Osteocyte (in vitro differentiated cells): ENCODE results near the gene DDX51. TPM values are rescaled to one million over a fixed set of nuclear protein-coding genes. Genes with fewer than 3 reads are reported as not detected.
"Not testable (repeated sequence)": the region's sequence is repeated elsewhere in the genome, so short reads cannot be mapped to it uniquely, and the experiment has no call there.

Experiments
- DNase-seq: peaks from one replicate; pipeline ENCODE4 v3.0.0; 2021; ENCODE audit warnings: mixed read lengths; ENCODE audit not compliant: unreplicated experiment; ENCODE audit errors: extremely low spot score
- H3K27ac Mint-ChIP-seq: one replicate; pipeline ENCODE4 v1.8.0; 2021; ENCODE audit warnings: mild to moderate bottlenecking, mixed read lengths; ENCODE audit not compliant: unreplicated experiment
- H3K27me3 Mint-ChIP-seq: one replicate; pipeline ENCODE4 v1.8.0; 2021; ENCODE audit warnings: mixed read lengths; ENCODE audit not compliant: unreplicated experiment
- H3K36me3 Mint-ChIP-seq: one replicate; pipeline ENCODE4 v1.8.0; 2021; ENCODE audit warnings: mixed read lengths; ENCODE audit not compliant: unreplicated experiment
- H3K4me1 Mint-ChIP-seq: one replicate; pipeline ENCODE4 v1.8.0; 2021; ENCODE audit warnings: mixed read lengths; ENCODE audit not compliant: unreplicated experiment
- H3K4me3 Mint-ChIP-seq: one replicate; pipeline ENCODE4 v1.8.0; 2021; ENCODE audit warnings: mild to moderate bottlenecking, moderate library complexity, mixed read lengths; ENCODE audit not compliant: unreplicated experiment
- H3K9me3 Mint-ChIP-seq: one replicate; pipeline ENCODE4 v1.8.0; 2021; ENCODE audit warnings: mixed read lengths; ENCODE audit not compliant: unreplicated experiment
- CTCF ChIP-seq: fragments of 200-600 bp; sonication (generic); IDR thresholded peaks from 2 replicates; pipeline ENCODE4 v1.5.0; 2021; ENCODE audit warnings: antibody characterized with exemption, mild to moderate bottlenecking, moderate library complexity
- total RNA-seq: library from RNA; stranded (reverse); gene quantifications from 2 replicates; pipeline ENCODE4 v1.2.1, GENCODE V29; 2021

The DDX51 gene
- total RNA-seq, 1 donor from 2014 or later, result 17.7 TPM

- H3K36me3 Mint-ChIP-seq, result no peaks in the 10 kb centered on the region
- no peaks in the 10 kb centered on the region for H3K9me3 Mint-ChIP-seq
- no peak for TF ChIP-seq CTCF
- no peak overlapping the region for H3K4me3 Mint-ChIP-seq
- DNase-seq, result no peak
- no peak overlapping the region for H3K27ac Mint-ChIP-seq
- H3K4me1 Mint-ChIP-seq, result peaks cover under 1% of the 10 kb centered on the region
- H3K27me3 Mint-ChIP-seq, result no peaks in the 10 kb centered on the region
Measured at GRCh38 chr12:132151145-132151765, 7.1 kb upstream of the DDX51 start.

DNA sequence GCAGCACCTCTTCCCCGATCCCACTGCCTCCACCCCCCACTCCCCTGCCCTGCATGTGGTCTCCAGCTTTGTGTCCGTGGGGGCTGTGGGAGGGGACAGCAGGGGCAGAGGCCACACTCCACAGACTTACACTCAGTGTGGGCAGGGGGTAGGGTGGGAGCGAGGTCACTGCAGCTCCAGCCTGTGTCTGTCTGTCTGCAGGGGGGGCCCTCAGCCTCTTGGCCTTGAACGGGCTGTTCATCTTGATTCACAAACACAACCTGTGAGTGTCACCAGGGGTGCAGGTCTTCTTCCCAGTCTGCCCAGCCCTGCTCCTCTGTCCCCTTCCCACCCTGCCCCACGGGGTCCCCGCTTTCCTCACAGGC lies 6.6 kb upstream of the DDX51 start:
- Mint-ChIP-seq H3K36me3 (no peaks in the 10 kb centered on the region), H3K27ac (no peak overlapping the region), H3K9me3 (no peaks in the 10 kb centered on the region), H3K4me1 (peaks cover 6% of the 10 kb centered on the region), H3K4me3 (no peak overlapping the region), H3K27me3 (no peaks in the 10 kb centered on the region)
- no peak for TF ChIP-seq CTCF
- no peak for DNase-seq

DNA sequence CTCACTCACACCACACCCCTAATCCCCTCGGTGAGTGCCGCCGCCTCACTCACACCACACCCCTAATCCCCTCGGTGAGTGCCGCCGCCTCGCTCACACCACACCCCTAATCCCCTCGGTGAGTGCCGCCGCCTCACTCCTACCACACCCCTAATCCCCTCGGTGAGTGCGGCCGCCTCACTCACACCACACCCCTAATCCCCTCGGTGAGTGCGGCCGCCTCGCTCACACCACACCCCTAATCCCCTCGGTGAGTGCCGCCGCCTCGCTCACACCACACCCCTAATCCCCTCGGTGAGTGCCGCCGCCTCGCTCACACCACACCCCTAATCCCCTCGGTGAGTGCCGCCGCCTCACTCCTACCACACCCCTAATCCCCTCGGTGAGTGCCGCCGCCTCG lies 5.4 kb upstream of the DDX51 start:
- not testable (repeated sequence) for H3K27ac Mint-ChIP-seq, H3K4me3 Mint-ChIP-seq, H3K27me3 Mint-ChIP-seq, DNase-seq, H3K36me3 Mint-ChIP-seq, H3K9me3 Mint-ChIP-seq
- H3K4me1 Mint-ChIP-seq, result peaks cover 15% of the 10 kb centered on the region

DNA sequence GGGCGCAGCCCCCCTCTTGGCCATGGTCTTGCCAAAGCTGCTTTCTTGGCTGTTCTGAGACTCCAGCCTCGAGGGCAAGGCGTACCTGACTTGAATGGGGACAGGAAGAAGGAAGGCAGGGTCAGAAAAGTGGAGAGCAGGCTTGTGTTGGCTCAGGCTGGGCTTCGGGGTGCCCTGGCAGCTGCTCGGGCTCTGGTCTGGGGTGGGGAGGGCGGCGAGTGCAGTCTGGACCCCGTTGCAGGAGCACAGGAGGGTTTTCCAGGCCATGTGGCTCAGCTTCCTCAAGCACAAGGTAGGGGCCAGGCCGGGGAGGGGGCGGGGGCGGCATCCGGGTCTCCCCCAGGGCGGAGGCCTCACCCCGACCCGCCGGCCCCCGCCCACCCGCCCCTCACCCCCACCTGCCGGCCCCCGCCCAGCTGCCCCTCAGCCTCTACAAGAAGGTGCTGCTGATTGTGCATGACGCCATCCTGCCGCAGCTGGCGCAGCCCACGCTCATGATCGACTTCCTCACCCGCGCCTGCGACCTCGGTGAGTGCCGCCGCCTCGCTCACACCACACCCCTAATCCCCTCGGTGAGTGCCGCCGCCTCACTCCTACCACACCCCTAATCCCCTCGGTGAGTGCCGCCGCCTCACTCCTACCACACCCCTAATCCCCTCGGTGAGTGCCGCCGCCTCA lies 4.4 kb upstream of the DDX51 start:
- H3K27ac Mint-ChIP-seq, result no peak overlapping the region
- no peaks in the 10 kb centered on the region for H3K27me3 Mint-ChIP-seq
- no peak for DNase-seq
- no peak for TF ChIP-seq CTCF
- peaks cover 17% of the 10 kb centered on the region for H3K4me1 Mint-ChIP-seq
- H3K4me3 Mint-ChIP-seq, result no peak overlapping the region
- no peaks in the 10 kb centered on the region for H3K9me3 Mint-ChIP-seq
- H3K36me3 Mint-ChIP-seq, result no peaks in the 10 kb centered on the region

DNA sequence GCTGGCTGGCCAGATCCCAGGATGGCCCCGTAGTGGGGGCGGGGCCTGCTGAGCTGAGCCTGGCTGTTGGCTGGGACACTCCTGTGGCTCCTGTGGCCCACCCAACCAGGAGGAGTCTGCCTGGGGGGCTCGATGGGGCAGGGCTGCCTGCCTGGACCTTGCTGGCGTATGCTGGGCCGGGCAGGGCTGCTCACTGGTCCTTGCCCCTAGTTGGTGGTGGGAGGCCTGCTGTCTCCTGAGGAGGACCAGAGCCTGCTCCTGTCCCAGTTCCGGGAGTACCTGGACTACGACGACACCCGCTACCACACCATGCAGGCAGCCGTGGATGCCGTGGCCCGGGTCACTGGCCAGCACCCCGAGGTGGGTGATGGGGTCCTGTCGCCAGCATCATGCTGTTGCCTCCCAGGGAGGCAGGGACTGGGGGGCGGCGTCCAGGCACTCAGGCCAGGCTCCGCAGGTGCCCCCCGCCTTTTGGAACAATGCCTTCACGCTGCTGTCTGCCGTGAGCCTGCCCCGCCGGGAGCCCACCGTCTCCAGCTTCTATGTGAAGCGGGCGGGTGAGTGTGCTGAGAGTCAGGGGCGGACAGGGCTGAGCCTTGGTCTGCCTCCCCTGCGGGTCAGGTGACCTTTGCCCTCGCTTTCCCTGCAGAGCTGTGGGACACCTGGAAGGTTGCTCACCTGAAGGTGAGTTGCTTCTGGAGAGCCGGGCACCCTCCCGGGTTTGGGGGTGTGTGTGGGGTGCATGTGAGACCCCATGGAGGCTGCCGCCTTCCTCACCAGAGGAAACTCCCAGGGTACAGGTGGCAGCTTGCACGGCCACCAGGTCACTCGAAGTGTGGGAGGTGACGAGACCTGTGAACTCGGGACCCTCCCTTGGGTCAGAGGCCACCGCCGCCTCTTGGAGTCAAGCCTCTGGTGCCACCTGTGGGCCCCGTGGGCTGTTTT lies 3.6 kb upstream of the DDX51 start:
- H3K27ac Mint-ChIP-seq, result no peak overlapping the region
- H3K4me1 Mint-ChIP-seq, result peaks cover 23% of the 10 kb centered on the region
- H3K4me3 Mint-ChIP-seq, result no peak overlapping the region
- H3K27me3 Mint-ChIP-seq, result no peaks in the 10 kb centered on the region
- H3K9me3 Mint-ChIP-seq, result no peaks in the 10 kb centered on the region
- DNase-seq, result no peak
- TF ChIP-seq CTCF, result no peak
- peaks cover 2% of the 10 kb centered on the region for H3K36me3 Mint-ChIP-seq
